Activated T-helper 2 cell treated with anti-CD3 and anti-CD28 coated beads, Interferon-gamma antibody, Interleukin-2, Interleukin-4, amounts not matched to agents 10 μg/mL and 5 μg/mL and 100 μg/mL, durations not matched to agents 14 hours and 24 hours and 36 hours (primary cell): ENCODE data around the gene SBF1. TPM values are rescaled to one million over a fixed set of nuclear protein-coding genes. Genes with fewer than 3 reads are reported as not detected.
A peak's percentile ranks its signal among the peaks of the same experiment; 100 is the strongest.

Experiments used
- DNase-seq: peaks from one replicate; pipeline ENCODE4 v3.0.0; 2021; ENCODE audit warnings: low spot score
- H3K27ac Mint-ChIP-seq: one replicate; pipeline ENCODE4 v1.8.0; 2021; ENCODE audit warnings: mixed read lengths
- H3K27me3 Mint-ChIP-seq: one replicate; pipeline ENCODE4 v1.8.0; 2021; ENCODE audit warnings: low read depth, mixed read lengths
- H3K36me3 Mint-ChIP-seq: one replicate; pipeline ENCODE4 v1.8.0; 2021; ENCODE audit warnings: low read depth, mixed read lengths
- H3K4me1 Mint-ChIP-seq: one replicate; pipeline ENCODE4 v1.8.0; 2021; ENCODE audit warnings: low read depth, mixed read lengths
- H3K4me3 Mint-ChIP-seq: one replicate; pipeline ENCODE4 v1.8.0; 2021; ENCODE audit warnings: low read depth, mild to moderate bottlenecking, moderate library complexity, mixed read lengths
- H3K9me3 Mint-ChIP-seq: one replicate; pipeline ENCODE4 v1.8.0; 2021; ENCODE audit warnings: mixed read lengths
- intact Hi-C: fragments of 100-400 bp; cut with micrococcal nuclease; formaldehyde crosslinking; loops from one replicate; pipeline ENCODE4 v1.15.1; 2023
- total RNA-seq: library from RNA; stranded (reverse); gene quantifications from 2 replicates; pipeline ENCODE4 v1.2.3, GENCODE V29; 2022

SBF1 gene
- total RNA-seq, 1 donor from 2014 or later = 106 TPM

DNA sequence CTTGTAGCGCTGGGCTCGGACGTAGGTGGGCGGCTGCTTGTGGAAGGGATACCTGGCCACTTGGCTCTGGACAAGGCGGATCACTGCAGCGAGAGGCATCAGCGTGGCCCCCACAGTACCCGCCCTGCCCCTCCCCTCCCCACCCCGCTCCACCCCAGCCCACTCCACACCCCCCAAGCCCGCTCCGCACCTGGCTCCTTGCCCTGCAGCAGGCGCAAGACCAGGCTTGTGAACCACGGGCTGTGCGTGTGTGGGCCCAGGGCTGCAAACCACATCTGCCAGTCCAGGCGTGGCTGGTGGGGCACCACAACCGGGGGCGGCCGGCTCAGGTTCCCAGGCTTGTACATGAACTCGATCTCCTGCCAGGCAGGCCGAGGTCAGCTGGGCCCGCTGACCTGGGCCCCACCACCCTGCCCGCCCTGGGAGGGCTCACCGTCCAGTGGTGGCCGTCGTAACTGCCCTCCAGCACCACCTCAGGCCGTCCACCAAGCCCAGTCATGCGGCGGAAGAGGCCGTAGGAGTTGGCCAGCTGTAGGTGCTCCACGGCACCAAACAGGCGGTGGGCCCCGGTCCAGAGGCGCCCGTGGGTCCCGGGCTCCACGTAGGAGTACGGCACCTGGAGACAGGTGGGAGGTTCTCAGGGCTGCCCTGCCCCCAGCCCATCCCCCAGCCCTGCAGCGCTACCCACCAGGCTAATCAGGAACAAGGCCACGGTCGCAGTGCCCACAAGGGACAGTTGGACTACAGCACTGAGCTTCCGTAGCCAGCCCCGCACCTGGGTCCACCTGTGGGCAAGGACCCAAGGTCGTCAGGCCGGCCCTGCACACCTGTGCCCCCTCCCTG, 29.8 kb upstream of the SBF1 start:
- intact Hi-C loops = no loop called here
- Mint-ChIP-seq H3K36me3 (peaks cover 8% of the 10 kb centered on the region), H3K4me1 (peaks cover 9% of the 10 kb centered on the region), H3K27ac (no peak overlapping the region), H3K27me3 (no peaks in the 10 kb centered on the region), H3K9me3 (no peaks in the 10 kb centered on the region), H3K4me3 (no peak overlapping the region)
- DNase-seq = no peak

DNA sequence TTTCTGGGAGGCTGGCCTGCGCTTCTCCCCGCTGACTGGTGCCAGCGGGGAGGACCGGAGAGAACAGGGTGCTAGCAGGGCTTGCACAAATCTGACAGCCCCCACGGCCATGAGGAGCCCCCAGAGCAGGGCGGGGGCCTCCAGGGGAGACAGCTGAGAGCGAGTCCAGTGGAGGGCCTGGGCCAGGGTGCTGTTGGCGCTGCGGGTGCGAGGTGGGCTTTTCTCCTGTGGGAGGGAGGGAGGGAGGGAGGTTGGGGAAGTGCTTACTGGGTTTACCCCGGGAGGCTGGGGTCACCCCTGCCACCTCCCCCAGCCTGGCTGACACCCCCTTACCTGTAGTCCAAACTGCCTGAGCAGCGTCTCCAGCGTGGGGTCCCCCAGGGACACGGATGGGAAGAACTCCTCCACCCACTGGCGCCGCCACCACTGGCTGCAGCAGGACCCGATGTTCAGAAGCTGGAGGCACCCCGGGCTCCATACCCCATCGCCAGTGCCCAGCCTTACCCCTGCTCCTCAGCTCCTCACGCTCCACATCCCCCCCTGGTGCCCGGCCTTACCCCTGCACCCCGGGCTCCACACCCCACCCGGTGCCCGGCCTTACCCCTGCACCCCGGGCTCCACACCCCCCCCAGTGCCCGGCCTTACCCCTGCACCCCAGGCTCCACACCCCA, 28.8 kb upstream of the SBF1 start:
- peaks cover 1% of the 10 kb centered on the region for H3K4me1 Mint-ChIP-seq
- peaks cover 3% of the 10 kb centered on the region for H3K36me3 Mint-ChIP-seq
- H3K4me3 Mint-ChIP-seq = no peak overlapping the region
- intact Hi-C loops = no loop called here
- H3K27me3 Mint-ChIP-seq = no peaks in the 10 kb centered on the region
- H3K9me3 Mint-ChIP-seq = no peaks in the 10 kb centered on the region
- no peak overlapping the region for H3K27ac Mint-ChIP-seq
- no peak for DNase-seq

DNA sequence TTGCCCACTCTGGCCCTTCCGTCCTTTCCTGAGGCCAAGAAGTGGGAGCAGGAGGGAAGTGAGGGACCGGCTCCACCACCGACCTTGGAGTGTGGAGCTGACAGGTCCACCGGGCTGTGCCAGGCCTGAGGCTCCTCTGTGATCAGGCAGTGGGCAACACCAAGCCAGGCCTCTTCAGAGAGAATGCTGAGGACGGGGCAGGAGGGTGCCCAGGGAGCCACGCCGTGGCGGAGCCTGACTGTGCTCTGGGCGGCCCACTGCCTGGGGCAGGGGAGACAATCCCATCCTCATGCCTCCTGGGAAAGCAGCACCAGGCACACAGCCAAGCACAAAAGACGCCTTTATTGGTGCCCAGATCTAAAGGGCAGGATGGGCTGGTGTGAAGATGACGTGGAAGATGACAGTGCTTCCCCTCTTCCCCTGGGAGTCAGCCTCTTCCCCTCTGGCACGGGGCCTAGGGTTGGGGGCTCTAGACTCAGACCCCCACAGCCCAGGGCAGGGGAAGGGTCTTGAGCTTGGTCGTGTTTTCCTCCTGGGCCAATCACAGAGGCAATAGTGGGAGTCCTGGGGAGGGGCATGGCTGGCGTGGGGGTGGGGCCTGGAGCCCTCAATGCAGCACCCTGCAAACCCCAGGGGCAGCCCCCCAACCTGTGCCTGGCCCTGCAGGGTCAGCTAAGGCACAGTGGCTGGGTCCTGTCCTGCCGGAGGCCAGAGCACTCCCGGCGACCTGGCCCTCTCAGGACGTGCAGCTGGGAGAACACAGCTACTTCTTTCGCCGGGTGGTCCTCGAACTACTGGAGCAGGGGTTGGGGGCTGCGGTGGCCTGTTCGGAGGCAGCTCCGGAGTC, 28.0 kb upstream of the SBF1 start:
- Mint-ChIP-seq H3K4me1 (peaks cover 1% of the 10 kb centered on the region), H3K9me3 (no peaks in the 10 kb centered on the region), H3K4me3 (no peak overlapping the region), H3K27me3 (no peaks in the 10 kb centered on the region), H3K27ac (no peak overlapping the region), H3K36me3 (peaks cover 3% of the 10 kb centered on the region)
- no peak for DNase-seq
- intact Hi-C loops = no loop called here

DNA sequence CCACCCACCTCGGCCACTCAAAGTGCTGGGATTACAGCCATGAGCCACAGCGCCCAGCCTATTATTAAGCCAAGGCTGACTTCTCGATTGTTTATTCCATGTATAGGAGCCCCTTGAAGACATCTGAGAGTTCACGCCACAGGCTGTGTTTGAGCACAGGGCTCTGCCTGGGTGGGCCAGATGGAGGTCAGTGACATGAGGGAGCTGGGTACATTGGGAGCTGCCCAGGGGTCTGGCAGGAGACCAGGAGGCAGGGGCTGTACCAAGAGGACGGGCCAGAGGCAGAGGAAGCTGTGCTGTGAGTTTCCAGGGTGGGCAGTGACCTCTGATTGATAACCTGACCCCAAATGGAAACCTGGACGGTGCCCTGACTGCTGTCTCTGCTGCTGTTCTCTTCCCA, 27.3 kb upstream of the SBF1 start:
- intact Hi-C loops = no loop called here

DNA sequence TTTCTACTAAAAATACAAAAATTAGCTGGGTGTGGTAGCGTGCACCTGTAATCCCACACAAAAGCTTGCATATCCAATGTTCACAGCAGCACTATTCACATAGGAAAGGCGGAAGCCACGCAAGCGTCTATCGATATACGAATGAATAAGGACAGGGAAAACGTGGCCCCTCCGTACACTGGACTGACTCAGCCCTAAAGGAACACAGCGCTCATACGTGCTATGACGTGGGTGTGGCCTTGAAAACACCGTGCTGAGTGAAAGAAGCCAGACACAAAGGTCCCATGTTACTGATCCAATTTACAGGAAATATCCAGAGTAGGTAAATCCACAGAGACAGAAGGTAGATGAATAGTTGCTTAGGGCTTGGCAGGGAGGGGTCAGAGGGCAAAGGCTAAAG, 25.6 kb upstream of the SBF1 start:
- H3K4me3 Mint-ChIP-seq = no peak overlapping the region
- H3K9me3 Mint-ChIP-seq = no peaks in the 10 kb centered on the region
- DNase-seq = no peak
- H3K4me1 Mint-ChIP-seq = peaks cover 1% of the 10 kb centered on the region
- no peak overlapping the region for H3K27ac Mint-ChIP-seq
- H3K27me3 Mint-ChIP-seq = no peaks in the 10 kb centered on the region
- no peaks in the 10 kb centered on the region for H3K36me3 Mint-ChIP-seq
- intact Hi-C loops = no loop called here

More for the DNA sequence above, 27.3 kb upstream of the SBF1 start:
- DNase-seq = no peak
- Mint-ChIP-seq H3K27me3 (no peaks in the 10 kb centered on the region), H3K27ac (no peak overlapping the region), H3K36me3 (peaks cover under 1% of the 10 kb centered on the region), H3K4me1 (peaks cover 1% of the 10 kb centered on the region), H3K9me3 (no peaks in the 10 kb centered on the region), H3K4me3 (no peak overlapping the region)

DNA sequence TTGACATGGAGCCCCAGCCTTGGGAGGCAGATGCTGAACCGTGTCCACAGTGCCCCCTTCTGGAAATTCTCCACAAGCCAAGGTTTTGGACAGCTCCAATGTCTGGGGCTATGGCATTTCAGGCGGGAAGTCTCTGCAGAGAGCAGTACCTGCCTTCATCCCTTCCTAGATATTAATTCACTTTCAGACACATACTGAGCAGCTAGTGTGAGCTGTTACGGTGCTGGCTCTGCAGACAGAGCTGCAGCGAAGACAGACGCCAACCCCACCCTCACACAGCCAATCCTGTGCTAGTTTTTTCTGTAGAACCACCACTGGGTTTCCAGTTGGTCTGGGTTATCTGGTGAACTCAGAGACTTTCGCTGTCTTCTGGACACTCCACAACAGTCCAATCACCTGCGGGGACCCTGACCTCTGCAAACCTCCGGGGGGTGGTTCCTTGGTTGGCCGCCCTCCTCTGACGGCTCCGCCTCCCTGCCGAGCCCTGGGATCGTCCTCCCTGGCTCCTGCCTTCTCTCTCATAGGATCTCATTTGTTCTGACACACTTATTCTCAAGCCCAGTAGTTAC, 23.6 kb upstream of the SBF1 start:
- DNase-seq = peak; percentile 61
- no peaks in the 10 kb centered on the region for H3K27me3 Mint-ChIP-seq
- intact Hi-C loops = loop anchor here (1.0 kb wide), 1 partner anchor 257 kb away; no protein-coding TSS in a partner anchor
- H3K4me3 Mint-ChIP-seq = no peak overlapping the region
- no peaks in the 10 kb centered on the region for H3K36me3 Mint-ChIP-seq
- no peaks in the 10 kb centered on the region for H3K9me3 Mint-ChIP-seq
- H3K27ac Mint-ChIP-seq = no peak overlapping the region
- peaks cover 1% of the 10 kb centered on the region for H3K4me1 Mint-ChIP-seq

DNA sequence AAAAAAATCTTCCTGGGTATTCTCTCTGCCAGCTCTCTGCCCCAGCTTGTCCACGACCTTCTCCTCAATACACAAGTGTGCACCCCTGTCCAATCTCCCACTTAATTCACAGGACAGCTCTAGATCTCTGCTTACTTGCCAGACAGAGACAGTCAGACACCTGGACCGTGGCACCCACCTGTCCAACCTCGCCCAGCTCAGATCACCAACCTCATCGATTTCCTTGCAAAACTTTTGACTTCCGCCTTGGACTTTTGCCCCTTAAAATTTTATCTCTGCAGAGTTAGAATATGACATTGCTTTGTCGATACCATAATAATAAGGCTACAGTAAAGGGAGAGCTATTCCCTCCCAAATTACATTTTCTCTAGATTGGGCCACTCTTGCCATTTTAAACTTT, 22.3 kb upstream of the SBF1 start:
- H3K27ac Mint-ChIP-seq = no peak overlapping the region
- no peak for DNase-seq
- no peaks in the 10 kb centered on the region for H3K36me3 Mint-ChIP-seq
- H3K4me1 Mint-ChIP-seq = peaks cover 1% of the 10 kb centered on the region
- no peaks in the 10 kb centered on the region for H3K27me3 Mint-ChIP-seq
- H3K9me3 Mint-ChIP-seq = no peaks in the 10 kb centered on the region
- H3K4me3 Mint-ChIP-seq = no peak overlapping the region
- intact Hi-C loops = no loop called here

DNA sequence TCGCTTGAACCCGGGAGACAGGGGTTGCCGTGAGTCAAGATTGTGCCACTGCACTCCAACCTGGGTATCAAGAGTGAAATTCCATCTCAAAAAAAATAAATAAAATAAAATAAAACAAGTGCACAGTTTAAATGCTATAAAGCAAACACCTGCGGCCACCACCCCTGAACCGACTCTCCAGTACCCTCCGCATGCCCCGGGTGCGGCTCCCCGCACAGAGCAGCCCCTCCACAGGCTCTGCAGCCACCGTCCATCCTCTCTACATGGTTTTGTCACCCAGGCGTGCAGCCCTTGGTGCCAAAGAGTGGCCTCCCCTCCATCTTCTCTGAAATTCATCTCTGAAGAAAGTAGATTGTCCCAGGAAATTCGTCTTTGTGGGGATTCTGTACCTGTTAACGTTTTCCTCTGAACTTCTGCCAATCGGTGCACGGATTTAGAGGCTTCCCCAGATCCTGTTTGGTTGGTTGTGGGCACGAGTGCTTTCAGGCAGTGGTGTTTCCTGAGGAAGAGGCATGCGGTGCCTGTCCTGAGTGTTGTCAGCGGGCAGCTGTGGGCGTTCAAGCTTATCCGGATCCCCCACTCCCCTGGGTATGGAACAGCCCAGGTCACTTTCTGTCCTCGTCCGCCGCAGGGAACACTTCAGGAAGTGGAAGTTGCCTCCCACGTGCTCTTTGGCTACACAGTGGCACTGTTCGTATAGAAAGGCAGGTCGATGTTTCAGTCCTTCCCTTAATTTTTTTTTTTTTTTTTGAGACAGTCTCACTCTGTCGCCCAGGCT, 15.9 kb upstream of the SBF1 start:
- Mint-ChIP-seq H3K4me3 (no peak overlapping the region), H3K27ac (peak overlapping the region; percentile 55)

DNA sequence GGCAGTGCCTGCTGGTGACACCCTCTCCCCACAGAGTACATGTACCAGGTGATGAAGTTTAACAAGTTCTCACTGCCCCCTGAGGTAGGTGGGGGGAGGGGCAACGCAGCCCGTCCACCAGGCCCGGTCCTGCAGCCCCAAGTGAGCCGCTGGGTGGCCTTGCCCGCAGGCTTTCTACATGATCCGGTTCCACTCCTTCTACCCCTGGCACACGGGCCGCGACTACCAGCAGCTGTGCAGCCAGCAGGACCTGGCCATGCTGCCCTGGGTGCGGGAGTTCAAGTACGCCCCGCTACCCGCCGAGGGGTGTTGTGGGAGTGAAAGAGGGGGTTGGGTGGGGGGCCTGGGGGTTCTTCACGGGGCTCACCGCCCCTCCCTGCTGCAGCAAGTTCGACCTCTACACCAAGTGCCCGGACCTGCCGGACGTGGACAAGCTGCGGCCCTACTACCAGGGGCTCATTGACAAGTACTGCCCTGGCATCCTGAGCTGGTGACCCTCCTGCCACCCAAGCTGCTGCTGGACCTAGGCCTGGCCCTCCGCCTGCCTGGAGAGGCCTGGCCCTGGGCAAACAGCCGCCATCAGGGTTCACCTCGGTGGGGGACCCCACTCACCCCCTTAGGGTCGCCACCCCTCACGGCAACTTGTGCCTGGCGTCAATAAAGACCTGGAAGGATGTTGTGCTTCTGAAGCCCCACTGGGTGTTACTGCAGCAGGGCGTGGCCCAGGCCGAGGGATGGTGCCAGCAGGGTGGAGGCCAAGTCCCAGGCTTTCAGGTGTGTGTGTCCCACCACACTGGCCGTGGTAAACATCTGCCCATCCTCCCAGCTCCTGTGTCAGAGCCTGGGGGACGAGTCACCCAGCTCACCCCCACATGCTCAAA, 14.8 kb upstream of the SBF1 start:
- intact Hi-C loops = no loop called here
- H3K36me3 Mint-ChIP-seq = no peaks in the 10 kb centered on the region
- H3K27me3 Mint-ChIP-seq = peaks cover 1% of the 10 kb centered on the region
- no peak overlapping the region for H3K4me3 Mint-ChIP-seq
- no peak overlapping the region for H3K27ac Mint-ChIP-seq
- H3K9me3 Mint-ChIP-seq = no peaks in the 10 kb centered on the region
- peaks cover 7% of the 10 kb centered on the region for H3K4me1 Mint-ChIP-seq
- no peak for DNase-seq

More for the DNA sequence above, 15.9 kb upstream of the SBF1 start:
- intact Hi-C loops = no loop called here
- DNase-seq = no peak
- no peaks in the 10 kb centered on the region for H3K36me3 Mint-ChIP-seq
- peaks cover 1% of the 10 kb centered on the region for H3K27me3 Mint-ChIP-seq
- H3K9me3 Mint-ChIP-seq = no peaks in the 10 kb centered on the region
- H3K4me1 Mint-ChIP-seq = peaks cover 7% of the 10 kb centered on the region

DNA sequence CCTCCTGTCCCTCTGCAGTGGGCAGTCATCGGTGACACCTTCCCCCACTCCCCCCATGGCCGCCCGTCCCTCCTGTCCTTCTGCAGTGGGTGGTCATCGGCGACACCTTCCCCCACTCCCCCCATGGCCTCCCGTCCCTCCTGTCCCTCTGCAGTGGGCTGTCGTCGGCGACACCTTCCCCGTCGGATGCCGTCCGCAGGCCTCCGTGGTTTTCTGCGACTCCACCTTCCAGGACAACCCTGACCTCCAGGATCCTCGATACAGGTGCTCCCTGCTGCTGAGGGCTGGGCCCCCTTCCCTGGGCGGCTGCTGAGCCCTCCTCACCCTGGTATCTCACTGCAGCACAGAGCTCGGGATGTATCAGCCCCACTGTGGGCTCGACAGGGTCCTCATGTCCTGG, 14.1 kb upstream of the SBF1 start:
- no peak for DNase-seq
- intact Hi-C loops = no loop called here
- H3K27ac Mint-ChIP-seq = no peak overlapping the region
- no peak overlapping the region for H3K4me3 Mint-ChIP-seq
- H3K4me1 Mint-ChIP-seq = peaks cover 7% of the 10 kb centered on the region
- H3K27me3 Mint-ChIP-seq = peaks cover 1% of the 10 kb centered on the region
- H3K36me3 Mint-ChIP-seq = no peaks in the 10 kb centered on the region
- no peaks in the 10 kb centered on the region for H3K9me3 Mint-ChIP-seq

DNA sequence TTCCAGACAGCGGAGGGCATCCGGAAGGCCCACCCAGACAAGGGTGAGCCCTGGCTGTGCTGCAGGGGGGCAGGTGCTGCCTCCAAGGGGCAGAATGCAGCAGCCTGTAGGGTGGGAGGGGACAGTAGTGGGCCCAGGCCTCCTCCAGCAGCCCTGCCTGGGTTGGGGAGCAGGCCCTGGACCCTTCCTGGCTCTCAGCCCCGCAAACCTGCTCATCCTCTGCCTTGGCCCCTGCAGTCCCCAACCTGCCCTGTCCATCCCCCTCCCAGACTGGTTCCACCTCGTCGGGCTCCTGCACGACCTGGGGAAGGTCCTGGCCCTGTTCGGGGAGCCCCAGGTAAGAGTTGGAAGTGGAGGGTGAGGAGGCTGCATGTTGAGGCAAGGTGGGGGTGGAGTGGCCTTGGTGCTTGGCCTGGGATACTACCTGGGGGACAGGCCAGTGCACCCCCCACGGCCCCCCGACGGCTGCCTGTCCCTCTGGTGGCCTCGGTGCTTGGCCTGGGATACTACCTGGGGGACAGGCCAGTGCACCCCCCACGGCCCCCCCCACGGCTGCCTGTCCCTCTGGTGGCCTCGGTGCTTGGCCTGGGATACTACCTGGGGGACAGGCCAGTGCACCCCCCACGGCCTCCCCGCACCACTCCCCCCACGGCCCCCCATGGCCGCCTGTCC, 13.3 kb upstream of the SBF1 start:
- intact Hi-C loops = no loop called here
- Mint-ChIP-seq H3K36me3 (no peaks in the 10 kb centered on the region), H3K9me3 (no peaks in the 10 kb centered on the region), H3K27me3 (peaks cover 1% of the 10 kb centered on the region), H3K4me3 (no peak overlapping the region), H3K27ac (no peak overlapping the region), H3K4me1 (peaks cover 7% of the 10 kb centered on the region)
- DNase-seq = no peak
